Neural progenitor cell (in vitro differentiated cells): ENCODE data around the gene SCFD2.

Source experiments
- CTCF ChIP-seq: fragments of 200-600 bp; sonication (generic); IDR thresholded peaks from 2 replicates; pipeline ENCODE4 v1.5.1; 2017; ENCODE audit warnings: antibody characterized with exemption, mild to moderate bottlenecking
- EZH2phosphoT487 ChIP-seq: fragments of 200-600 bp; sonication (generic); IDR thresholded peaks from 2 replicates; pipeline ENCODE4 v1.6.1; 2017; ENCODE audit warnings: antibody characterized with exemption

- TF ChIP-seq CTCF (peak; percentile 55), EZH2phosphoT487 (no peak)
Measured at GRCh38 chr4:53313510-53313909, 52.4 kb downstream of the SCFD2 start.
